COR-L47 (cell line): ENCODE data around the gene TAS1R3.
"Not testable (repeated sequence)": the region's sequence is repeated elsewhere in the genome, so short reads cannot be mapped to it uniquely, and the experiment has no call there.

Experiments used
- DNase-seq: peaks from one replicate; lab custom pipeline; 2025; lab: John Stamatoyannopoulos, UW

TAS1R3 gene

GRCh38 chr1:1354271-1355247, 23.5 kb downstream of the TAS1R3 start:
- no peak for DNase-seq

GRCh38 chr1:1355416-1355815, 24.3 kb downstream of the TAS1R3 start:
- no peak for DNase-seq

GRCh38 chr1:1356166-1356795, 25.2 kb downstream of the TAS1R3 start:
- DNase-seq = no peak

DNA sequence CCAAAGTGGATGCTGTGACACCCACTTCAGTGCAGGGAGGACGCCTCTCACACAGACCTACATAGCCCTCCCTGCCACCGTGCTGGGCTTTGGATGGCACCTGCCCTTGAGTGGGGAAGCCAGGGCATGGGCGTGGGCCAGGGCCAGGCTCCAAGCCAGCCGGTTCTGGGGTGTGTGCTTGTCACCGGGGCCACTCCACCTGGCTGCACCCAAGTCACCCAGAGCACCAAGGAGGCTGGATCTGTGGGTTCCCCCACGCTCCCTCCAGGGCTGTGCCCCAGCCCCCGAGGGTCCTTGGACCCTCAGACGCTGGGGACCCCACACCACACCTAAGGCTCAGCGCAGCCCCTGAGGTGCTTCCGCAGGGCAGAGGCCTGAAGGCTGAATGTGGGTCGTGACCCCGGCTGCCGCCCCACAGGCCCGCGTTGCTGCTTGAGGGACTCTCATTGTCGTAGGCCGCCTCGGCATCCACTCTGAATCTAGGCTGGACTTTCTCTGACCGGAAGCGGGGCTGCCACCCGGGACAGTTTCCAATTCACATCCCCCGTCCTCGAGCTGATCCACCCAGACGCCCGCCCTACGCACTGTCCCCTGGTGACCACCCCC, 25.8 kb downstream of the TAS1R3 start:
- no peak for DNase-seq

- no peak for DNase-seq
These were observed 26.9 kb downstream of the TAS1R3 start for GRCh38 chr1:1357871-1358432.

DNA sequence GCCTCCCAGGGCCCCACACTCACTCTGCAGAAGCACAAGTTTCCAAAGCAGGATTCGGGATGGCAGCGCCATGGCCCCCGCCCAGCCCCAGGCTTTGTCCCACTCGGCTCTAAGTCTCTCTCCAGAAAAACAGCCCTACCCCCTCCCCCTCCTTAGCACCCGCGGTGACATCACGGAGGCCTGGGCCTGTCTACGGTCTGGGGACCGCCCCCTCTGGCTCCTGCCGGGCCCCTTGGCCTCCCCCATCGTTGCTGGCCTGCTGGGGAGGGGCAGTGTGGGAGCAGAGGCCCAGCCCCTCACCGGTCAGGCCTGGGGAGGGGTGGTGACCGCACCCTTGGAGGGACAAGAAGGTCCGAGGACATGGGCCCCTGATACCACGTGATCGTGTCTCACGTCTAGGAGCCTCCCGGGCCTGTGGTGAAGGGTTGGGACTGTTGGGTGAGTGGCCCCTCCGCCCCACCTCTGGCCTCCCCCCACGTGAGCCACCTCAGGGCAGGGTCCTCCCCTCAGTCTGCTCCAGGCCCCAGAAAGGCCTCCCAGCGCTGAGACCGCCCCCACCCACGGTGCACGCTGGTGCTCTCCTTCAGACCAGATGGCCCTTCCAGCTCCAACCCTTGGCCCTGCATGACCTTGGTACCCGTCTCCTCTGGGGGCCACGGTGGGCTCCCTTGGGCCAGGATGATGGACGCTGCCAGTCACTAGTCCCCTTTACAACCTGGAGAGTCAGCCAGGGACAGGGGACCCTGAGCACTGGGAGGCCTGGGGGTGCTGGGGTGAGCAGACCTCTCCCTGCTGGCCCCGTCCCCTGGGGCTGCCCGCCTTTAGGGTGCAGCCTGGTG, 27.6 kb downstream of the TAS1R3 start, which contains the start of gene MXRA8:
Gene MXRA8 (minus strand): TSS at position 123 of the 839 bp plus-strand sequence. CDS start 51 bp downstream, at position 72.
- no peak for DNase-seq

- no peak for DNase-seq
These were observed 28.2 kb downstream of the TAS1R3 start for GRCh38 chr1:1359308-1359663.

- DNase-seq = no peak
These were observed 28.8 kb downstream of the TAS1R3 start for GRCh38 chr1:1359664-1360468.

GRCh38 chr1:1360506-1361169, 29.6 kb downstream of the TAS1R3 start:
- DNase-seq = no peak

- DNase-seq = no peak
These were observed 30.3 kb downstream of the TAS1R3 start for GRCh38 chr1:1361233-1361981.

GRCh38 chr1:1361982-1362423, 30.9 kb downstream of the TAS1R3 start:
- DNase-seq = no peak

DNA sequence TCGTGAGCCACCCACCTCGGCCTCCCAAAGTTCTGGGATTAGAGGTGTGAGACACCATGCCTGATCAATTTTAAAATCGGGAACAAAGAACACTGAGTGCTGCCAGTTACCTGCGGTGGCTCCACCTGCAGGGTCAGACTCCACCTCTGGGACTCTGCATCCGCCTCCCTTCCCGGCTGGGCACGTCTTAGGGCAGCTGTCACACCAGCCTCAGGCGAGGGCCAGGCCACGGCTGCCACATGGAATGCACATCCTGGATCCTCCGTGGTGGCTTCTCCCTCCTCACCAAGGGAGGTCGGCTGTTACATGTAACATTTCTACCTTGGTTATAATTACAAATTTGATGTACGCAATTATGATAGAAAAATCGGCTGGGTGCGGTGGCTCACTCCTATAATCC, 33.2 kb downstream of the TAS1R3 start:
- no peak for DNase-seq

DNA sequence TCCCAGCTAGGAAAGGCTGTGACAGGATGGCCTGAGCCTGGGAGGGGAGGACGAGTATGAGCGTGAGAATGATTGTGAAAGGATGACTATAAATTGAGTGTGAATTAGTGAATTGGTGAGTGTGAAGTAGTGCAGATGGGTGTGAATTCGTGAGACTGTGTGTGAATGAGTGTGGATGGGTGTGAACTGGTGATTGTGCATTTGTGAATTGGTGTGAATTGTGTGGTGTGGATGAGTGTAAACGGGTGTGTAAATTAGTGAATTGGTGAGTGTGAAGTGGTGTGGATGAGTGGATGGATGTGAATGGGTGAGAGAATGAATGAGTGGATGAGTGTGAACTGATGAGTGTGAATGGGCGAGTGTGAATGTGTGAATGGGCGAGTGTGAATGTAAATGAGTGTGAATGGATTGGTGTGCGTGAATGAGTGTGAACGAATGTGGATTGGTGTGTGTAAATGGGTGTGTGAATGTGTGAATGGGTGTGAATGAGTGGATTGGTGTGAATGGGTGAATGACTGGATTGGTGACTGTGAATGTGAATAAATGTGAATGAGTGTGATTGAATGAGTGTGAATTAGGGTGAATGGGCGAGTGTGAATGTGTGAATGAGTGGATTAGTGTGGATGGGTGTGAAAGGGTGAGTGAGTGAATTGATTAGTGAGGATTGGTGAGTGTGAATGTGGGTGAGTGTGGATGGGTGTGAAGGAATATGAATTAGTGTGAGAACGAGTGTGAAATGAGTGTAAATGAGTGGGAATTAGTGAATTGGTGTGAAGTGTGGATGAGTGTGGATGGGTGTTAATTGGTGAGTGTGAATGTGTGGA, 35.0 kb downstream of the TAS1R3 start:
- DNase-seq = no peak

DNA sequence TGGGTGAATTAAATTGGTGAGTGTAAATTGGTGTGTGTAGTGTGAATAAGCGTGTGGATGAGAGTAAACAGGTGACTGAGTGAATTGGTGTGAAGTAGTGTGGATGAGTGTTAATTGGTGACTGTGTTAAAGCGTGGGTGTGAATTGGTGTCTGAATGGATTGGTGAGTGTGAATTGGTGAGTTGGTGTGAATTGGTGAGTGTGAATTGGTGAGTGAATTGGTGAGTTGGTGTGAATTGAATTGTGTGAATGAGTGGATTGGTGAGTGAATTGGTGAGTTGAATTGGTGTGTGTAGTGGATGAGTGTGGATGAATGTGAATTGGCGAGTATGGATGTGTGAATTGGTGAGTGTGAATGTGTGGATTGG, 35.6 kb downstream of the TAS1R3 start:
- DNase-seq = no peak

DNA sequence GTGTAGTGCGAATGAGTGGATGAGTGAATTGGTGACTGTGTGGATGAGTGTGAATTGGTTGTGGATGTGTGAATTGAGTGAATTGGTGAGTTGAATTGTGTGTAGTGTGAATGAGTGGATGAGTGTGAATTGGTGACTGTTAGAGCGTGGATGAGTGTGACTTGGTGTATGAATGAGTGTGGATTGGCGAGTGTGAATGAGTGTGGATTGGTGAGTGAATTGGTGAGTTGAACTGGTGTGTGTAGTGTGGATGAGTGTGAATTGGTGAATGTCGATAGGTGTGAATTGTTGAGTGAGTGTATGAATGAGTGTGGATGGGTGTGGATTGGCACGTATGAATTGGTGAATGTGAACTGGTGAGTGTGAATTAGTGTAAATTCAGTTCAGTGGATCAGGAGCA, 36.2 kb downstream of the TAS1R3 start:
- no peak for DNase-seq

DNA sequence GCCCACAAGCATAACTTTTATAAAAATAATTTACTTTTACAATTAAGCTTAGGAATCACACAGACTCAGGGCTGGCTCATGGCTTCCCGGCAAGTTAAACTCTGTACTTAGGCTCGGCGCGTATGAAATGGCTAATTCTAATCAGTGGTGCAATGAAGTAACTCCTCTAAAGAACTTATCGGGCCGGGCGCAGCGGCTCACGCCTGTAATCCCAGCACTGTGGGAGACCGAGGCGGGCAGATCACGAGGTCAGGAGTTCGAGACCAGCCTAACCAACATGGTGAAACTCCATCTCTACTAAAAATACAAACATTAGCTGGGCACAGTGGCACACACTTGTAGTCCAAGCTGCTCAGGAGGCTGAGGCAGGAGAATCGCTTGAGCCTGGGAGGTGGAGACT, 39.0 kb downstream of the TAS1R3 start:
- DNase-seq = not testable (repeated sequence)

- DNase-seq = no peak
These were observed 39.8 kb downstream of the TAS1R3 start for GRCh38 chr1:1370771-1371300.

DNA sequence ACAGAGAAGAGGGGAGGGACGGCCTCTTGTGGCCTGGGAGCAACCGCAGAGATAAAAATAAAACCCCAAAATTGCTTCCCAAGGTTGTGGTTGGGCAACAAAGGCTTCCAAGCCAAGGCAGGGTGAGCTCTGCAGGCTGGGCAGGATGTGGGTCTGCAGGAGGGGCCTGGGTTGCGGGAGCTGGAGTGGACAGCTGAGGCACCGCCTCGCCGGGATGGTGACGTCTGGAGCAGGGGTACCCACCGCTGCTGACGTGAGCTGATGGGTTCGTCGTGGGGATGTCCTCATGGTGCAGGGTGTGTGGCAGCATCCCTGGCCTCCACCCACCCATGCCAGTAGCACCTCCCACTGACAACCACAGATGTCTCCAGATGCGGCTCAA, 40.3 kb downstream of the TAS1R3 start:
- no peak for DNase-seq
